Astrocyte of the cerebellum (primary cell): ENCODE data around the gene ACYP2.

Experiments
- DNase-seq: peaks from one replicate; pipeline ENCODE4 v3.0.0-alpha.2; 2011; ENCODE audit warnings: low read depth
- H3K4me3 ChIP-seq: 2 replicates; pipeline ENCODE4 v1.5.1; 2011; ENCODE audit warnings: mild to moderate bottlenecking, low read depth, low read length, moderate library complexity
- in situ Hi-C: cut with HindIII; loops from 2 replicates; pipeline ENCODE4 v1.10.0; 2017; ENCODE audit warnings: low sequenced_read_pairs
- TF ChIP-seq, protein P1 (sequence below): IDR thresholded peaks from 2 replicates; pipeline ENCODE4 v1.5.1; 2012; ENCODE audit warnings: low read length, low read depth, moderate library complexity, mild to moderate bottlenecking; ENCODE audit errors: missing control alignments

The ACYP2 gene

DNA sequence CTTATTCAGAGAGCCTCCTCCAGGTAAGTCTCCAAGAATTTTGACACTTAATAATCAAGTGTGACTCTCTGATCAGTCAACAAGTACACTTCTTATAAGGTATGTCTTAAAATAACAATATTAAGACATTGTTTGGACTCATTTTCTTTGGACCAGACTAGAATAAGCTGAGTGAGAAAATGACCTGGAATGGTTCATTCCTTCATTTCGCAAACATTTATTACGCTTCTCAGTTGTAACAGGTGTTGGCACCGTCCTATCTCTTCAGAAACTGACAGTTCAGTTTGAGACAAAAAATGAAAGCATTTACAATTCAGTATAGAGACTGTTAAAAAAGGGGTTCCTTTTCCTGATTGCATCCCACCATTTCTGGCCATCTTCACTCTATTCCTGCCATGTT lies 94.0 kb downstream of the ACYP2 start:
- H3K4me3 ChIP-seq, result no peak overlapping the region
- in situ Hi-C loops, result no loop called here
- TF ChIP-seq, protein P1, sequence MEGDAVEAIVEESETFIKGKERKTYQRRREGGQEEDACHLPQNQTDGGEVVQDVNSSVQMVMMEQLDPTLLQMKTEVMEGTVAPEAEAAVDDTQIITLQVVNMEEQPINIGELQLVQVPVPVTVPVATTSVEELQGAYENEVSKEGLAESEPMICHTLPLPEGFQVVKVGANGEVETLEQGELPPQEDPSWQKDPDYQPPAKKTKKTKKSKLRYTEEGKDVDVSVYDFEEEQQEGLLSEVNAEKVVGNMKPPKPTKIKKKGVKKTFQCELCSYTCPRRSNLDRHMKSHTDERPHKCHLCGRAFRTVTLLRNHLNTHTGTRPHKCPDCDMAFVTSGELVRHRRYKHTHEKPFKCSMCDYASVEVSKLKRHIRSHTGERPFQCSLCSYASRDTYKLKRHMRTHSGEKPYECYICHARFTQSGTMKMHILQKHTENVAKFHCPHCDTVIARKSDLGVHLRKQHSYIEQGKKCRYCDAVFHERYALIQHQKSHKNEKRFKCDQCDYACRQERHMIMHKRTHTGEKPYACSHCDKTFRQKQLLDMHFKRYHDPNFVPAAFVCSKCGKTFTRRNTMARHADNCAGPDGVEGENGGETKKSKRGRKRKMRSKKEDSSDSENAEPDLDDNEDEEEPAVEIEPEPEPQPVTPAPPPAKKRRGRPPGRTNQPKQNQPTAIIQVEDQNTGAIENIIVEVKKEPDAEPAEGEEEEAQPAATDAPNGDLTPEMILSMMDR, result no peak
- no peak for DNase-seq

DNA sequence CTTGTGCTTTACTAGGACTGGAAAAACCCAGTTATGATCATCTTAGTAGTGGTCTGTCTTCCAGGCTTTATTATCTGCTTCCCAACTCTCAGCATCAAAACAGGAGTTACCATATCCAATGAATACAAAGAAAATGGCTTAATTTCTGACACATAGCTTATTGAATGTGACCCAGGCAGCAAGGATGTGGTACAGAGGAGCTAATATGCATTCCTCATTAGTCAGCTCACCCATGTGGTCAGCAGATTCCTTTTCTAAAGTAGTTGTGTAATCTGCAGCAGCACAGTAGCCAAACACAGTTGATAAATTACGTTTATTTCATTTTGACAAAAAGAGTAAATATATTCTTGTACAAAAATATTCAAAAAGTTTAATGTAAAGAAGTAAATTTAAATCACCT lies 97.0 kb downstream of the ACYP2 start:
- DNase-seq, result peak; percentile 93
- no peak overlapping the region for H3K4me3 ChIP-seq
- TF ChIP-seq, protein P1, result no peak
- in situ Hi-C loops, result no loop called here

DNA sequence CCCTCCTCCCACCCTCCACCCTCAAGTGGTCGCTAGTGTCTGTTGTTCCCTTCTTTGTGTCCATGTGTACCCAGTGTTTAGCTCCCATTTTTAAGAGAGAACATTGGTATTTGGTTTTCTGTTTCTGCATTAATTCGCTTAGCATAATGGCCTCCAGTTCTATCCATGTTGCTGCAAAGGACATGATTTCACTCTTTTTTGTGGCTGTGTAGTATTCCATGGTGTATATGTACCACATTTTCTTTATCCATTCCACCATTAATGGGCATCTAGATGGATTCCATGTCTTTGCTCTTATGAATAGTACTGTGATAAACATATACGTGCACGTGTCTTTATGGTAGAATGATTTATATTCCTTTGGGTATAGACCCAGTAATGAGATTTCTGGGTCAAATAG lies 97.7 kb downstream of the ACYP2 start:
- in situ Hi-C loops, result no loop called here
- no peak for DNase-seq
- TF ChIP-seq, protein P1, result no peak
- no peak overlapping the region for H3K4me3 ChIP-seq

DNA sequence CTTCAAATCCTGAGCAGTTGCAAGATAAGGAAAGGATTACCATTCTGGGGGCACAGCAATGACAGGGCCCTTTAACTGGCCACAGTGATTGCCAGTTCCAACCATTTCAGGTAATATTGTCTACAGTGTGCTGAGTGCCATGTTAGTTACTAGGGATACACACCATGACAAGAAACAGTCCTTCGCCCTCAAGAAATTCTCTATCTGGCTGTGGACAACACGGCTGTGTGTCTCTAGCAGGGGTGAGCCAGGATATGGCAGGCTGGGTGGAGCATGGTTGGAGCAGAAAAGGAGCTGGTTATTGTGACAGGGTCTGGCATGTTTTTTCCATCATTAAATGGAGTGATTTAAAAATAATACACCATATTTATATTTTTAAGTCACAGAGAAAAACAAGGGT lies 109.6 kb downstream of the ACYP2 start:
- TF ChIP-seq, protein P1, result no peak
- H3K4me3 ChIP-seq, result no peak overlapping the region
- no peak for DNase-seq
- in situ Hi-C loops, result no loop called here

DNA sequence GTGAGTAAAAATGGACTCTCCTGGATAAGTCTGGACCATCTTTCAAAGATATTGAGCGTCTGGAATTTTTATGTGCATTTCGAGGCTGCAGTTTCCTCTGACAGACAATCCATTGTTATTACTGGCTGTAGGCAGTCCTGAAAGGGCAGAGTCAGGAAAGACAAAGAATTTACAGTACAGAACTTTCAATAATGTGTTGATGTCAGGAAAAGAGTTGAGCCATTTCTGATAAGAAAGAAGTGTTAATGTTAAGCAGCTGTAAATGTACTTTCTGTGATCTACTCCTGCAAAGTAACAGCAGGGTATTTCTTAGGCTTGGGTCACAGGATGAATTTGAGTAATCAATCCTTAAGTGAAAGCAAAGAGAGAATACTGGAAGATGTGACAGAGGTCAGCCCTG lies 110.8 kb downstream of the ACYP2 start:
- no peak for DNase-seq
- no peak overlapping the region for H3K4me3 ChIP-seq
- TF ChIP-seq, protein P1, result no peak
- in situ Hi-C loops, result no loop called here

DNA sequence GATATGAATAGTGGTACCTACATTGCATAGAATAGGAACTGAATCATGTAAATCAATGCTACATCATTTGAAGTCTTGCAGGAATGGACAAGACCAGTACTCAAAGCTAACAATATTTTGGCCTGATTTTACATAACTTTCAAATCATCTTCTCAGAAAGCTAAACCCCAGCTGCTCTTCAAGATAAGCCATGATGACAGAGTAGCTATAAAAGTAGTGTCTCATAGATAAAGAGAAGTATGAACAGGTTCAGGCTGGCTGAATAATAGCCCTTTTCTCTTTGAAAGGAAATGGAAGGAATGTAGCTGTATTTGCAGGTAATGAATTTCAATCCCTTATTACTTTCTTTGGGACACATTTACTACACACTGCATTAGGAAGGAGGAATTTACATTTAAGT lies 112.4 kb downstream of the ACYP2 start:
- in situ Hi-C loops, result no loop called here
- H3K4me3 ChIP-seq, result no peak overlapping the region
- TF ChIP-seq, protein P1, result no peak
- no peak for DNase-seq

DNA sequence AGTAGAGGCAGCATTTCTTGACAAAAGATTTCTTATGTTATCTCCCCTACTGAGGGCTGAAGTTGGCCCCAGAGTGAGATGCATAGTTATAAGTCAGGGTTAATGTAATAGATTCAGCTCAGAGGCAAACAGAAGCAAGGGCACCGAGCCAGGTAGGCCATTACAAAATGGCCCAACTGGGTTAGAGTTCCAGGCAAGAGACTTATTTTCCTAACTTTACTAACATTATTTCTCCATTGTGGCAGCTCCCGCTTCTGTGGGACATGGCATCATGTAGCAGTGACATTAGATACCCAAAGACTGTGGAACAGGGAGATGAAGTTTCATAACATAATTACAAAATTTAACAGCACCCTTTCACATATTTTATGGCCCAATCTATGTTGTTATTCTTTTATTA lies 113.5 kb downstream of the ACYP2 start:
- in situ Hi-C loops, result no loop called here
- DNase-seq, result no peak
- TF ChIP-seq, protein P1, result no peak
- no peak overlapping the region for H3K4me3 ChIP-seq
